Measurements from ENCODE around the gene DOCK4.

DOCK4 gene

DNA sequence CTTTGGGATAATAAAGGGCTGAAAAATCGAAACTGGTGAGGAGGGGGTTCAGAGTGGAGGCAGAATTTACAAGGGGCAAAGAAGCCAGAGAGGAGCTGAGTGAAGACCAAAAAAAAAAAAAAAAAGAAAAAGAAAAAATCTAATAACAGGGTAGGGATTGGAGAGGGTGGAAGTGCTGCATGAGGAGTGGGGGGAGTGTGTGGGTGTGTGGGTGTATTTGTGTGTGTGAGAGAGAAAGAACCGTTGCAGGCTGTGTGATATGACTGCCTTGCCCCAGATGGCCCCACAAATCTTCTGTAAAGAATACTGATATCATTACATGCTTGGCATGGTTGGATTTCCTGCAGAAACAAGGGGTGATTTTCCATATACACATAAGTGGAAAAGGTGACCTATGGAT lies 436.1 kb downstream of the DOCK4 start:
- WGBS = 90% methylated on average over 2 of the region's 2 CpGs
- Histone ChIP-seq H3K36me3 (ENCODE audit: control insufficient read depth in 1 of 2, insufficient read depth in 2 of 2, low read depth in 1 of 2, low read length in 2 of 2) (peaks cover 12 to 15% of the 10 kb centered on the region in 2 experiments), H3K79me1 (replicated peaks; ENCODE audit: low read length, poor library complexity, severe bottlenecking) (peaks cover 2% of the 10 kb centered on the region), H3K18ac (ENCODE audit: low read depth in 1 of 2, low read length in 2 of 2) (no peak overlapping the region), H2AFZ (ENCODE audit: low read depth, low read length) (no peak overlapping the region), H3K23ac (ENCODE audit: low read length in 2 of 2) (no peak overlapping the region), H3K27ac (ENCODE audit: low read length, poor library complexity, severe bottlenecking) (no peak overlapping the region), H3K27me3 (ENCODE audit: control insufficient read depth in 1 of 2, insufficient read depth in 1 of 2, low read length in 2 of 2) (no peaks in the 10 kb centered on the region), H2BK120ac (ENCODE audit: low read depth, low read length) (no peak overlapping the region), H3K4me2 (ENCODE audit: low read length, poor library complexity, severe bottlenecking) (no peak overlapping the region), H2BK12ac (ENCODE audit: low read length in 2 of 2) (no peak overlapping the region), H3K14ac (ENCODE audit: low read length in 2 of 2) (no peak overlapping the region), H4K91ac (ENCODE audit: low read length) (no peak overlapping the region), H4K8ac (ENCODE audit: low read length) (no peak overlapping the region), H2BK5ac (ENCODE audit: low read depth, low read length, poor library complexity, severe bottlenecking) (no peak overlapping the region), H2AK5ac (ENCODE audit: low read length, severe bottlenecking) (no peak overlapping the region), H3K9me3 (ENCODE audit: control insufficient read depth, low read length) (no peaks in the 10 kb centered on the region), H3K4me1 (ENCODE audit: control insufficient read depth, insufficient read depth, low read depth, low read length) (no peaks in the 10 kb centered on the region), H3K4me3 (ENCODE audit: insufficient read depth in 1 of 2, low read depth in 1 of 2, low read length in 2 of 2) (no peak overlapping the region), H2BK15ac (ENCODE audit: low read depth, poor library complexity, severe bottlenecking) (no peak overlapping the region), H3K4ac (ENCODE audit: low read depth in 1 of 2, low read length in 2 of 2) (no peak overlapping the region), H3K9ac (ENCODE audit: low read length) (no peak overlapping the region)
- DNase-seq = no peak

GRCh38 chr7:111765751-111766643 lies 440.2 kb downstream of the DOCK4 start:
- H3K4me1 ChIP-seq (ENCODE audit: control insufficient read depth, insufficient read depth, low read depth, low read length) = no peaks in the 10 kb centered on the region
- H3K27me3 ChIP-seq (ENCODE audit: control insufficient read depth in 1 of 2, insufficient read depth in 1 of 2, low read length in 2 of 2) = no peaks in the 10 kb centered on the region
- H2BK120ac ChIP-seq (ENCODE audit: low read depth, low read length) = no peak overlapping the region
- no peak overlapping the region for H3K14ac ChIP-seq (ENCODE audit: low read length in 2 of 2)
- H3K9ac ChIP-seq (ENCODE audit: low read length) = peak overlapping the region; percentile 57
- peaks cover 12 to 15% of the 10 kb centered on the region in 2 experiments for H3K36me3 ChIP-seq (ENCODE audit: control insufficient read depth in 1 of 2, insufficient read depth in 2 of 2, low read depth in 1 of 2, low read length in 2 of 2)
- no peak overlapping the region for H3K23ac ChIP-seq (ENCODE audit: low read length in 2 of 2)
- no peak overlapping the region for H4K8ac ChIP-seq (ENCODE audit: low read length)
- H2BK12ac ChIP-seq (ENCODE audit: low read length in 2 of 2) = no peak overlapping the region
- H3K4ac ChIP-seq (ENCODE audit: low read depth in 1 of 2, low read length in 2 of 2) = no peak overlapping the region
- H2BK5ac ChIP-seq (ENCODE audit: low read depth, low read length, poor library complexity, severe bottlenecking) = no peak overlapping the region
- DNase-seq = no peak
- H3K27ac ChIP-seq (ENCODE audit: low read length, poor library complexity, severe bottlenecking) = no peak overlapping the region
- 96% methylated on average over 6 of the region's 6 CpGs for WGBS
- no peak overlapping the region for H2AFZ ChIP-seq (ENCODE audit: low read depth, low read length)
- H3K9me3 ChIP-seq (ENCODE audit: control insufficient read depth, low read length) = no peaks in the 10 kb centered on the region
- no peak overlapping the region for H3K4me2 ChIP-seq (ENCODE audit: low read length, poor library complexity, severe bottlenecking)
- H2BK15ac ChIP-seq (ENCODE audit: low read depth, poor library complexity, severe bottlenecking) = no peak overlapping the region
- no peaks in the 10 kb centered on the region for H3K79me1 ChIP-seq (replicated peaks; ENCODE audit: low read length, poor library complexity, severe bottlenecking)
- peak overlapping the region in 1 of 2 experiments; percentile 25 for H3K4me3 ChIP-seq (ENCODE audit: insufficient read depth in 1 of 2, low read depth in 1 of 2, low read length in 2 of 2)
- H4K91ac ChIP-seq (ENCODE audit: low read length) = no peak overlapping the region
- H2AK5ac ChIP-seq (ENCODE audit: low read length, severe bottlenecking) = no peak overlapping the region
- H3K18ac ChIP-seq (ENCODE audit: low read depth in 1 of 2, low read length in 2 of 2) = no peak overlapping the region

GRCh38 chr7:111763221-111763801 lies 442.9 kb downstream of the DOCK4 start:
- Histone ChIP-seq H3K4me3 (ENCODE audit: insufficient read depth in 1 of 2, low read depth in 1 of 2, low read length in 2 of 2) (no peak overlapping the region), H4K91ac (ENCODE audit: low read length) (no peak overlapping the region), H3K27me3 (ENCODE audit: control insufficient read depth in 1 of 2, insufficient read depth in 1 of 2, low read length in 2 of 2) (no peaks in the 10 kb centered on the region), H2BK5ac (ENCODE audit: low read depth, low read length, poor library complexity, severe bottlenecking) (no peak overlapping the region), H3K14ac (ENCODE audit: low read length in 2 of 2) (no peak overlapping the region), H2BK15ac (ENCODE audit: low read depth, poor library complexity, severe bottlenecking) (no peak overlapping the region), H3K4me1 (ENCODE audit: control insufficient read depth, insufficient read depth, low read depth, low read length) (no peaks in the 10 kb centered on the region), H4K8ac (ENCODE audit: low read length) (no peak overlapping the region), H3K36me3 (ENCODE audit: control insufficient read depth in 1 of 2, insufficient read depth in 2 of 2, low read depth in 1 of 2, low read length in 2 of 2) (peaks cover 14 to 24% of the 10 kb centered on the region in 2 experiments), H3K4me2 (ENCODE audit: low read length, poor library complexity, severe bottlenecking) (no peak overlapping the region), H2BK120ac (ENCODE audit: low read depth, low read length) (no peak overlapping the region), H3K9me3 (ENCODE audit: control insufficient read depth, low read length) (no peaks in the 10 kb centered on the region), H3K79me1 (replicated peaks; ENCODE audit: low read length, poor library complexity, severe bottlenecking) (peaks cover 1% of the 10 kb centered on the region), H2AK5ac (ENCODE audit: low read length, severe bottlenecking) (no peak overlapping the region), H3K18ac (ENCODE audit: low read depth in 1 of 2, low read length in 2 of 2) (no peak overlapping the region), H3K23ac (ENCODE audit: low read length in 2 of 2) (no peak overlapping the region), H3K9ac (ENCODE audit: low read length) (peak overlapping the region; percentile 23), H2AFZ (ENCODE audit: low read depth, low read length) (no peak overlapping the region), H3K4ac (ENCODE audit: low read depth in 1 of 2, low read length in 2 of 2) (no peak overlapping the region), H2BK12ac (ENCODE audit: low read length in 2 of 2) (no peak overlapping the region), H3K27ac (ENCODE audit: low read length, poor library complexity, severe bottlenecking) (no peak overlapping the region)
- DNase-seq = peak; percentile 68
- WGBS = 51% methylated on average over 3 of the region's 3 CpGs

DNA sequence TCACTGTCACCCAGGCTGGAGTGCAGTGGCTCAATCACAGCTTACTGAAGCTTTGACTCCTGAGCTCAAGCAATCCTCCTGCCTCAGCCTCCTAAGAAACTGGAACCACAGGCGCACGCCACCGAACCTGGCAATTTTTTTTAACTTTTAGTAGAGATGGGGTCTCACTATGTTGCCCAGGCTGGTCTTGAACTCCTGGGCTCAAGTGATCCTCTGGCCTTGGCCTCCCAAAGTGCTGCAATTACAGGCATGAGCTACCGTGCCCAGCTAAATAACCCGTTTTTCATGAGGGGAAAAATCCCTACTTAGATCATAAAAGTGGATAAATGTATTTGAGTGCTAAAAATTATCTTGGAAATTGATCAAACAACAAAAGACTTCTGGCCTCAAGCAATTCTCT lies 443.4 kb downstream of the DOCK4 start:
- no peak for DNase-seq

More for the DNA sequence above, 443.4 kb downstream of the DOCK4 start:
- no peak overlapping the region for H2BK5ac ChIP-seq (ENCODE audit: low read depth, low read length, poor library complexity, severe bottlenecking)
- no peak overlapping the region for H3K27ac ChIP-seq (ENCODE audit: low read length, poor library complexity, severe bottlenecking)
- no peak overlapping the region for H3K4ac ChIP-seq (ENCODE audit: low read depth in 1 of 2, low read length in 2 of 2)
- H2BK15ac ChIP-seq (ENCODE audit: low read depth, poor library complexity, severe bottlenecking) = no peak overlapping the region
- H2AFZ ChIP-seq (ENCODE audit: low read depth, low read length) = no peak overlapping the region
- 97% methylated on average over 3 of the region's 5 CpGs for WGBS
- no peaks in the 10 kb centered on the region for H3K9me3 ChIP-seq (ENCODE audit: control insufficient read depth, low read length)
- H3K36me3 ChIP-seq (ENCODE audit: control insufficient read depth in 1 of 2, insufficient read depth in 2 of 2, low read depth in 1 of 2, low read length in 2 of 2) = peaks cover 16 to 26% of the 10 kb centered on the region in 2 experiments
- no peak overlapping the region for H3K14ac ChIP-seq (ENCODE audit: low read length in 2 of 2)
- no peak overlapping the region for H3K23ac ChIP-seq (ENCODE audit: low read length in 2 of 2)
- H3K27me3 ChIP-seq (ENCODE audit: control insufficient read depth in 1 of 2, insufficient read depth in 1 of 2, low read length in 2 of 2) = no peaks in the 10 kb centered on the region
- H2AK5ac ChIP-seq (ENCODE audit: low read length, severe bottlenecking) = no peak overlapping the region
- H3K79me1 ChIP-seq (replicated peaks; ENCODE audit: low read length, poor library complexity, severe bottlenecking) = peaks cover 3% of the 10 kb centered on the region
- no peak overlapping the region for H4K8ac ChIP-seq (ENCODE audit: low read length)
- H3K18ac ChIP-seq (ENCODE audit: low read depth in 1 of 2, low read length in 2 of 2) = no peak overlapping the region
- no peak overlapping the region for H2BK120ac ChIP-seq (ENCODE audit: low read depth, low read length)
- no peak overlapping the region for H2BK12ac ChIP-seq (ENCODE audit: low read length in 2 of 2)
- peak overlapping the region; percentile 23 for H3K9ac ChIP-seq (ENCODE audit: low read length)
- no peak overlapping the region for H4K91ac ChIP-seq (ENCODE audit: low read length)
- H3K4me3 ChIP-seq (ENCODE audit: insufficient read depth in 1 of 2, low read depth in 1 of 2, low read length in 2 of 2) = no peak overlapping the region
- no peak overlapping the region for H3K4me2 ChIP-seq (ENCODE audit: low read length, poor library complexity, severe bottlenecking)
- no peaks in the 10 kb centered on the region for H3K4me1 ChIP-seq (ENCODE audit: control insufficient read depth, insufficient read depth, low read depth, low read length)
